Endothelial cell of umbilical vein (primary cell): ENCODE measurements around the gene BET1L. TPM values are rescaled to one million over a fixed set of nuclear protein-coding genes. Genes with fewer than 3 reads are reported as not detected.

ENCODE experiments used
- BruUV-seq: library from RNA; stranded (reverse); fragments of 400-500 nt; replicated peaks from 2 replicates; lab custom pipeline; 2021; lab: Mats Ljungman, UMichigan
- CTCF ChIA-PET: fragments of 300-600, 350-600 bp; sonication (Branson Sonifier 250); formaldehyde crosslinking; loops from one replicate; lab custom pipeline; 2021; ENCODE audit warnings: antibody characterized with exemption, inconsistent platforms; lab: Charles Lee
- POLR2A ChIA-PET: fragments of 300-600, 350-600 bp; sonication (Branson Sonifier 250); formaldehyde crosslinking; loops from one replicate; lab custom pipeline; 2021; ENCODE audit warnings: antibody characterized with exemption, inconsistent platforms; lab: Charles Lee
- DNase-seq: peaks from one replicate; pipeline ENCODE4 v3.0.0-alpha.2; 2011; ENCODE audit warnings: low read depth, low spot score
- FAIRE-seq: peaks from 2 replicates; lab custom pipeline; 2011; peaks lifted over from hg19 to GRCh38; lab: Jason Lieb, UNC
- H2AFZ ChIP-seq: 2 replicates; pipeline ENCODE4 v1.6.0; 2012; ENCODE audit warnings: low read depth, low read length, control low read depth, inconsistent platforms
- H3K27ac ChIP-seq: 2 replicates; pipeline ENCODE4 v1.5.1; 2011; ENCODE audit warnings: low read depth, mild to moderate bottlenecking, control low read depth, low read length, moderate library complexity; ENCODE audit not compliant: insufficient read depth
- H3K27me3 ChIP-seq, 2 experiments: 2 replicates each; pipeline versions ENCODE4 v1.6.0 to v1.6.1; 2011; ENCODE audit warnings: low read length in 2 of 2, mixed read lengths in 1 of 2; ENCODE audit not compliant: control insufficient read depth in 2 of 2, insufficient read depth in 2 of 2
- H3K36me3 ChIP-seq, 2 experiments: 2 replicates in 1 of 2; 3 replicates in 1 of 2; pipeline ENCODE4 v1.5.1; 2011; ENCODE audit warnings: low read length in 2 of 2, mild to moderate bottlenecking in 1 of 2, moderate library complexity in 1 of 2; ENCODE audit not compliant: control insufficient read depth in 2 of 2, insufficient read depth in 2 of 2; ENCODE audit errors: extremely low read depth in 1 of 2
- H3K4me1 ChIP-seq: 3 replicates; pipeline ENCODE4 v1.5.1; 2011; ENCODE audit warnings: mild to moderate bottlenecking, low read length; ENCODE audit not compliant: control insufficient read depth, insufficient read depth; ENCODE audit errors: extremely low read depth
- H3K4me2 ChIP-seq: 2 replicates; pipeline ENCODE4 v1.6.1; 2011; ENCODE audit warnings: low read length, control low read depth, mixed read lengths; ENCODE audit not compliant: insufficient read depth
- H3K4me3 ChIP-seq, 3 experiments: fragments of 200-600 bp in 1 of 3; sonication (generic), shearing (Covaris generic) in 1 of 3; replicated peaks in 1 of 3; 2 replicates each; pipeline ENCODE4 v1.5.1; 2011 to 2016; ENCODE audit warnings: control low read depth in 3 of 3, low read length in 3 of 3, mild to moderate bottlenecking in 2 of 3, inconsistent platforms in 1 of 3, low read depth in 1 of 3, moderate library complexity in 1 of 3; ENCODE audit not compliant: insufficient read depth in 1 of 3
- H3K79me2 ChIP-seq: 2 replicates; pipeline ENCODE4 v1.6.0; 2012; ENCODE audit warnings: low read length, inconsistent platforms; ENCODE audit not compliant: control insufficient read depth, insufficient read depth
- H3K9ac ChIP-seq: replicated peaks from 2 replicates; pipeline ENCODE3; 2011; ENCODE audit warnings: low read length, control low read depth; ENCODE audit not compliant: insufficient read depth; ENCODE audit errors: extremely low read depth
- H3K9me1 ChIP-seq: replicated peaks from 3 replicates; pipeline ENCODE4 v1.6.0; 2011; ENCODE audit warnings: mild to moderate bottlenecking, low read length; ENCODE audit not compliant: control insufficient read depth, insufficient read depth; ENCODE audit errors: extremely low read depth
- H3K9me3 ChIP-seq: replicated peaks from 2 replicates; pipeline ENCODE4 v1.5.1; 2012; ENCODE audit warnings: low read length, inconsistent platforms; ENCODE audit not compliant: control insufficient read depth, insufficient read depth
- H4K20me1 ChIP-seq: replicated peaks from 2 replicates; pipeline ENCODE3; 2011; ENCODE audit warnings: mild to moderate bottlenecking, low read length; ENCODE audit not compliant: control insufficient read depth, insufficient read depth; ENCODE audit errors: extremely low read depth
- CTCF ChIP-seq, 2 donors: IDR thresholded peaks; 1 replicate in 1 of 2; 2 replicates in 1 of 2; pipeline ENCODE4 v1.5.1; 2011; ENCODE audit warnings: low read length in 2 of 2, mild to moderate bottlenecking in 2 of 2, moderate library complexity in 2 of 2, control low read depth in 1 of 2, inconsistent platforms in 1 of 2, low read depth in 1 of 2; ENCODE audit not compliant: insufficient read depth in 1 of 2; ENCODE audit errors: extremely low read depth in 1 of 2
- EZH2 ChIP-seq: IDR thresholded peaks from 2 replicates; pipeline ENCODE4 v1.6.1; 2012; ENCODE audit warnings: borderline replicate concordance, low read depth, mild to moderate bottlenecking, moderate library complexity, low read length, inconsistent platforms; ENCODE audit not compliant: severe bottlenecking
- GATA2 ChIP-seq: IDR thresholded peaks from 2 replicates; pipeline ENCODE4 v1.7.0; 2011; ENCODE audit warnings: low read depth, mild to moderate bottlenecking, moderate library complexity, mixed read lengths, low read length; ENCODE audit not compliant: insufficient read length, insufficient read depth
- JUN ChIP-seq: IDR thresholded peaks from 2 replicates; pipeline ENCODE4 v1.6.1; 2011; ENCODE audit warnings: borderline replicate concordance, low read depth; ENCODE audit not compliant: insufficient read length, insufficient read depth
- MAX ChIP-seq: IDR thresholded peaks from 2 replicates; pipeline ENCODE4 v1.6.1; 2011; ENCODE audit not compliant: insufficient read depth, insufficient read length
- MYC ChIP-seq: IDR thresholded peaks from one replicate; pipeline ENCODE4 v1.6.1; 2011; ENCODE audit warnings: mild to moderate bottlenecking, low read depth, low read length
- POLR2A ChIP-seq: IDR thresholded peaks from 2 replicates; pipeline ENCODE4 v1.6.1; 2012; ENCODE audit warnings: low read depth, mild to moderate bottlenecking, control low read depth, low read length
- POLR2AphosphoS5 ChIP-seq: IDR thresholded peaks from 2 replicates; pipeline ENCODE4 v1.6.1; 2012; ENCODE audit warnings: low read depth, mild to moderate bottlenecking, control low read depth, low read length, moderate library complexity; ENCODE audit not compliant: insufficient read depth
- dilution Hi-C: fragments of 300-500 bp; cut with MboI; formaldehyde crosslinking; loops from one replicate; pipeline ENCODE4 v1.15.0; 2019; ENCODE audit warnings: low sequenced_read_pairs; ENCODE audit not compliant: extremely low pct_ligation_motif_present
- intact Hi-C: fragments of 100-400 bp; cut with micrococcal nuclease; formaldehyde crosslinking; loops from one replicate; pipeline ENCODE4 v1.10.0; 2022
- polyA plus RNA-seq, 4 experiments: library from polyadenylated mRNA; depleted of rRNA in 3 of 4; stranded (reverse) in 3 of 4; unstranded in 1 of 4; fragments of >200 nt; gene quantifications; 2 replicates each; pipeline versions ENCODE4 v1.2.1 to v1.2.3, GENCODE V29; 2011 to 2012; ENCODE audit warnings: missing spikeins in 1 of 4
- total RNA-seq: library from RNA; stranded (reverse); gene quantifications from 2 replicates; pipeline ENCODE4 v1.2.3, GENCODE V29; 2021

Gene BET1L
- total and polyA plus RNA-seq, 2 donors (not counting 3 experiments of a cell fraction or from before 2014, with no cell fraction given), result 31.0 to 80.0 TPM

DNA sequence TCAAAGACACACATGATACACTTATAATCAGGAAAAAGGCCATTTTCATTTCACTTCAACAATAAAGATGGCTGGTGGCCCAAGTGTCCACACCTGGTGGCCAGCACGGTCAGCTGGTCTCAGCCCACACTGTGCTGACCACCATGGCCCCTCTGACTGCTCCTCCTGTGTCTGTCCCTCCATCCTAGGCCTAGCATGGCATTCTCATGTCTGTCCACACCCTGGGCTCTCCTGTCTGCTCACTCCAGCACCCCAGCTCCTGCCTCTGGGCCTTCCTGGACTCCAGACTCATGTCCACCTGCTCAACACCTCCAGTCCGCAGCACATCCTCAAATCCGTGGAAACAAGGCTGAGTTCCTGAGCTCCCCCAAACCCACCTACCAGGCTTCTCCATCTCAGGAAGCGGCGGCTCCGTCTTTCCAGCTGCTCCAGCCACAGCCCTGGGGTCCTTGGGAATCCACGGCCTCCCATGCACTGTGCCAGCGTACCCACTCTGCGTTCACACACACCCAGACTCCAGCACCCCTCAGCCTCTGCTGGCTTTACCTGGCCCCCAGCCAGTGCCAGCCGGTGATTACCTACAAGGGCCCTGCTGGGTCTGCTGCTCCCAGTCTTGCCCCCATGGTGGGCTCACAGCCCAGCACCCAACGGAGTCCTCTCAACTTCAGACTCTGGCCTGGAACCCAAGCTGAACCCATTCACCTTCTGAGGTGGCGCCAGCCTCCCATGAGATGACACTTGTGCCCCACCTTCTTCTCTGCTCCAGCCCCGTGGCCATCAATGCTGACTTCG, 15.0 kb upstream of the BET1L start:
- no peak for TF ChIP-seq EZH2
- no peak for TF ChIP-seq CTCF (IDR thresholded peaks at IDR 0.05; ENCODE audit: extremely low read depth in 1 of 2, insufficient read depth in 1 of 2, low read depth in 1 of 2, low read length in 2 of 2)
- TF ChIP-seq POLR2A, result no peak
- no peak for TF ChIP-seq JUN
- TF ChIP-seq MAX, result no peak
- no peak for TF ChIP-seq MYC
- TF ChIP-seq GATA2, result no peak
- no peak for TF ChIP-seq POLR2AphosphoS5
- intact Hi-C loops (no loop called here), dilution Hi-C loops (no loop called here)
- FAIRE-seq (no peak), DNase-seq (no peak)
- H3K4me3 ChIP-seq, result no peak overlapping the region
- BruUV-seq, result no TSS peak
- ChIA-PET POLR2A (no interaction called here), CTCF (interaction anchor here (1.6 kb wide), 1 partner anchor 13 kb away, joined by 5 read pairs; no protein-coding TSS in a partner anchor)
- H3K36me3 ChIP-seq, result peaks cover 0 to 3% of the 10 kb centered on the region in 2 experiments
- no peaks in the 10 kb centered on the region for H3K9me3 ChIP-seq
- no peaks in the 10 kb centered on the region for H3K79me2 ChIP-seq
- H3K9ac ChIP-seq, result no peak overlapping the region
- no peak overlapping the region for H3K4me2 ChIP-seq
- H3K4me1 ChIP-seq, result no peaks in the 10 kb centered on the region
- H3K27me3 ChIP-seq, result no peaks in the 10 kb centered on the region
- H4K20me1 ChIP-seq, result no peaks in the 10 kb centered on the region
- no peak overlapping the region for H3K27ac ChIP-seq
- H3K9me1 ChIP-seq, result no peaks in the 10 kb centered on the region
- no peak overlapping the region for H2AFZ ChIP-seq
